ENCODE results near the gene ZNF593.

The ZNF593 gene

DNA sequence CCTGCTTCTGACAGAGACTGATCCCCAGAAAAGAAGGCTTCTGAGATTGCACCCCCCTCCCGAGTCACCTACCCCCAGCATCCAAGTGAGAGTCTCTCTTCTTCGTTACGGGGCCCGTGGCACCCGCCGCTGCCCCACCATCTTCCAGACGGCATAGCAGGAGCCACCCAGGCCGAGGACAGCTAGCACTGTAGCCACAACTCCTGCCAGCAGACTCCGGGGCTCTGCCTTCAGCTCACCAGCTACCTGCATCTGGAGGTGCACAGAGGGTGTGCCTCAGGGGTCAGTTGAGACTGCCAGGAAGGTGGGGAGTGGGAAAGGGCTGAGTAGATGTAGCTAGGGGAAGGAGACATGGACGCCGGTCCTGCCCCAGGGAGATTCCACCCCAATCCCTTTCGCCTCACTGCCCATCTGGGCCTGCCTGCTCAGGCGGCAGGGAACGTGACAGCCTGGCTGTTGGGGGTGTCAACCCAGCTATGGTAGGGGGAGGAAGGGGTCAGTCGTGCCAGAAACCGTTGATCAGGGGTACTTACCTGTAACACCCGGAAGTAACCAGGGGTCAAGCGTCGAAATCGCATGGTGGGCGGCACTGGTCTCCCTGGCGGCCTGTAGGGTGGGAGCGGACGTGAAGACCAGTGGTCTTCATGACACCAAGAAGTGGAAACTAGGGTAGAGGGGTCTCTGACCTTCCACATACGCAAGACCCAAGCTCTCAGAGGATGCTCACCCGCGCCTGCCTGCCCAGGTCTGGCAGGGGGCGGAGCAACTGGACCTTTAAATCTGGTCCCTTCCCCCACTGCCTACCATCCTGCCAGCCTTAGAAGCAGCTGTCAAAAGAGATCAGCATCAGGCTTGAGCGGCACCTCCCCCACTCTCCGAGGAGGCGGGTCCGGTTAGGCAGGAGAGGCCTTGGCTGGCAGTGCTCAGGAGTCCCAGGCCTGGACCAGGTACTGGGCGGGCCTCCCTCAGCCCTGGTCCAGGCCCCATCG lies 1.7 kb downstream of the ZNF593 start, which contains the start of gene ZNF593OS:
Gene ZNF593OS (minus strand): TSS at position 749 of the 989 bp plus-strand sequence. CDS start 171 bp downstream, at position 578.
- no peak for DNase-seq

DNA sequence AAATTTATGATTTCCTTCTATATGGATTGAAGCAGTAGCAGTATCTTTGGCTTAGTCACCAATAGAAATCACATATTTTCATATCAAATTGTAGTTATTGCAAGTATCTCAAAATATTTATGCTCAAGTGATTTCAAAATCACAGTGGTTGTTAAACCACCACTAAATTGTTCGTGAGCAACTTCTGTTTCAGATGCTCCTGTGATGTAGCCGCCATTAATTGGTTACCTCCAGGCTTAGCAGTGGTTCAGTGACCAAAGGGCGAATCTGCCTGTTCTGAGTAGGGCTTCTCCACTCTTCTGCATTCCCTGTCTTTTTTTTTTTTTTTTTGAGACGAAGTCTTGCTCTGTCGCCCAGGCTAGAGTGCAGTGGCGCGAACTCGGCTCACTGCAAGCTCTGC lies 5.6 kb downstream of the ZNF593 start:
- no peak for DNase-seq

DNA sequence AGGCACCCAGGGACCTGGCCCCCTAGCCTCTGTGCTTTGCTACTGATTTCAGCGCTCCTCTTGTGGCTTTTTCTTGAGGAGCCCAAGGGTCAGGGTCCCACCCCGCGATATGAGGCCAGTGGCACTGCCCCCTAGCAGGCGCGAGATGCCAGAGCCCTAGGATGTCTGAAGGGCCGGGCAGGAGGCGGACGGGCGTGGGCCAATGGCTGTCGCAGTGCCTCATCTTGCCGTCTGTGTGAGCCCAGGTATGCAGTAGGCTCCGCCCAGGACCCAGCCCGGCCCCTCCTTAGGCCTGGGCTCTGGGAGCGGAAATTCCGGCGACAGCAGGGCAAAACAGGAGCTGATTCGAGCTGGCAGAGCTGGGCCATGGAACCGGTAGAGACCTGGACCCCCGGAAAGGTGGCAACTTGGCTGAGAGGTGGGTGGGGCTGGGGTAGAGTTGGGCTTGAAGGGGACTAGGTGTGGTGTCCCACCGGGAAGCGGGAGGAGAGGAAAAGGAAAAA lies 7.5 kb downstream of the ZNF593 start, which contains the start of gene CNKSR1:
Gene CNKSR1 (plus strand): TSS at position 310 of the 503 bp plus-strand sequence. CDS start 57 bp downstream, at position 367.
- DNase-seq = no peak

- DNase-seq = no peak
Observed at GRCh38 chr1:26180010-26180506, 10.3 kb downstream of the ZNF593 start.

DNA sequence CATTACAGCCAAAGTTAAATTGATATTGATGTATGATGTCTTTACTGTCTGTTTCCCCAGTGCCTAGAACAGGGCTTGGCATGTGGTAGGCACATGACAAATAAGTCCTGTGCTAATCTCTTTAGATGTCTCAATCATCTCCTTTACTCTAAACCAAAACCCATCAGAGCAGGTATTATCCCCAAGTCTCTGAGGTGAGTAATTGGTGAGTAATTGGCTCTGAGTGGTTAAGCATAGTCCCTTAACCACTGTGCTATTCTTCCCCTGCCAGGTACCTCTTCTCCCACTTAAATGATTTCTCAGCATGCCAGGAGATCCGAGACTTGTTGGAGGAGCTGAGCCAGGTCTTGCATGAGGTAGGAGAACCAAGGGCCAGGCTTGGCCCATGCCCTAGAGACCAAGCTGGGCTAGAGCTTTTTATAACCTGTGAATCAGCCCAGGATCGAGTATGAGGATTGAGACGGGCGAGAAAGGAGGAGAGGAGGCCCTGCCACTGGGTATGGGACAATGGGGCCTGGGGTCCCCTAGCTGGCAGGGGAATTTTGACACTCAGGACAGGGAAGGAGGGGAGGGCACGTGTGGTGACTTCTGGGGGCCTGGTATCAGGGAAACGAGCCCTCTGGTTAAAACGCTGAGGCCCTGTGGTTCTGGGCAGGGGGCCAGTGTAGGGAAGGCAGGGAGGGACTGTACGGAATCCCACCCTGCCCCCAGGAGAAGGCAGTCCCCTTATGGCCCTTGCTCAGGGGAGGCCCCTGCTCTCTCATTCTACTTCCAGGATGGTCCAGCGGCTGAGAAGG lies 12.1 kb downstream of the ZNF593 start:
- no peak for DNase-seq

DNA sequence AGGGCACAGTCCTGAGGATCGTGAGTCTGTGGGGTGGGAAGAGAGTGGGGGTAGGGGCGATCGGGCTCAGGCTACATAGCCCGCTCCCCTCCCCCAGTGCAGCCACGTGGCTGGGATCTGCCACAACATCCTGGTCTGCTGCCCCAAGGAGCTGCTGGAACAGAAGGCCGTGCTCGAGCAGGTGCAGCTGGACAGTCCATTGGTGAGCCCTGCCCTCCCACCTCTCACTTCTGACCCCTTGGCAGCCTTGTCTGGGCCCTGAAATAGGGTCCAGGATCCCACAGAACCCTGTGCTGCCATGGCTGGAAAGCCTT lies 12.6 kb downstream of the ZNF593 start:
- no peak for DNase-seq

GRCh38 chr1:26184086-26184485 lies 14.4 kb downstream of the ZNF593 start:
- no peak for DNase-seq

GRCh38 chr1:26184883-26185282 lies 15.2 kb downstream of the ZNF593 start:
- DNase-seq = no peak

- DNase-seq = no peak
Observed at GRCh38 chr1:26187882-26188281, 18.2 kb downstream of the ZNF593 start.

- no peak for DNase-seq
Observed at GRCh38 chr1:26188477-26188876, 18.8 kb downstream of the ZNF593 start.

DNA sequence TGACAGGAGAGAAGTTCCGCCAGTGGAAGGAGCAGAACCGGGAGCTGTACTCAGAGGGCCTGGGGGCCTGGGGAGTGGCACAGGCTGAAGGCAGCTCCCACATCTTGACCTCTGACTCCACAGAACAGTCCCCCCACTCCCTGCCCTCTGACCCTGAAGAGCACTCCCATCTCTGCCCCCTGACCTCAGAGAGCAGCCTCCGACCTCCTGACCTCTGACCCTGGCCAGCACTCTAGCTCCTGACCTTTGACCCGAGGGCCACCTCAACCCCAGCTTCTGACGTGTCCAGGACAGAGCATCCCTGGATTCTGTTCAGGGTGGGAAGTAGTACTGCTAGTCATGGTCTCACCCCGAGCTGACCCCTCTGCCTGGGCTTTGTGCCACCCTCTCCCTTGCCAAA lies 19.6 kb downstream of the ZNF593 start:
- DNase-seq = no peak

- no peak for DNase-seq
Observed at GRCh38 chr1:26189751-26190275, 20.1 kb downstream of the ZNF593 start.

GRCh38 chr1:26190373-26190987 lies 20.8 kb downstream of the ZNF593 start, which contains the start of gene CATSPER4:
Gene CATSPER4, plus strand, starts transcription at chr1:26190602. Its CDS starts 26 bp downstream, at chr1:26190628.
- DNase-seq = no peak

- DNase-seq = no peak
Observed at GRCh38 chr1:26191739-26192138, 22.0 kb downstream of the ZNF593 start.

GRCh38 chr1:26195805-26196204 lies 26.1 kb downstream of the ZNF593 start:
- no peak for DNase-seq

GRCh38 chr1:26197301-26197700 lies 27.6 kb downstream of the ZNF593 start:
- no peak for DNase-seq

GRCh38 chr1:26197813-26198212 lies 28.1 kb downstream of the ZNF593 start:
- no peak for DNase-seq

DNA sequence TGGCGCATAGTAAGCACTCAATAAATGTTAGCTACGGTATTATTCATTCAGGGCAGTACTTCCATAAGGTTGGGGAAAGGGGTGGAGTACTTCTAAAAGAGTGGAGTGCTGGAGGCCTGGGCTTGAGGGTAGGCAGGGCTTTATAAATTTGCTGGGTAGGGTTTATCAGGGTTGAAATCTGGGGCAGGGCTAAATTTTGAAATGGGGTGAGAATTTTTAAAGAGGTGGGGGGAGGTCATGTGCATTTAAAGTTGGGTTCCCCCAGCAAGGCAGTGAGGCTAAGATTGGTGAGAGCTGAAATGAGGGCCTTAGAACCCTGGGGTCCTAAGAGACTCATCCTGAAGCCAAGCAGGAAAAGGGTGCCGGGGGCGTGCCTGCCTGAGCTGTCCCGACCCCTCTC lies 30.7 kb downstream of the ZNF593 start:
- DNase-seq = no peak

DNA sequence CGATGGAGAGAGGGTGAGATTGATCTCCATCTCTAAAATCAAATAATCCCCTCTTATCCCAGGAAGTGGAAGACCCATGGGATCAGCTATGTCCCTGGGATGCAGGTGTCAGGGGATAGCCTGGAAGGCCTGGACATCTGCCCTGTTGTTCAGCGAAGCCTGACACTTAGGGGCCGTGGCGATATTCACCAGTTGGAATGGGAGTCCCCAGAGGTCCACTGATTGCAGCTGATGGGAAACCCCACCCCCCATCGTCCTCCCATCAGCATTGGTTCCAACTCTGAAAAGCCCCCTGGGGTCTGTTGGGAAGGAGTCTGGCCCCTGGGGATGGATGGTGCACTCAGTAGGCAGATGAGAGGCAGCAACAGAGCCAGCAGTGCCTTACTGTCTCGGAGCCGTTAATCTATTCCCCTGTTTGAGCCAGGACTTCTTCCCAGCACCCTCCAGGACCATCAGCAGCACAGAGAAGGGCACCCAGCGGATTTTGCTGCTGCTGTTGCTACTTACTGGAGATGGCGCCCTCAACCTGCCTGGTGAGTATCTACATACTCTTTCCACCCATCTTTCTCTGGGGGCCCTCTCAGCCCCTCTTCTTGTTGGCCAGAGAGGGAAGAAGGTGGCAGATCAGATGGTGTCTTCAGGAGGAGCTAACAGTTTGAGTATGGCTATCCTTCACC lies 34.1 kb downstream of the ZNF593 start:
- no peak for DNase-seq

GRCh38 chr1:26210147-26210870 lies 40.6 kb downstream of the ZNF593 start:
- no peak for DNase-seq

- no peak for DNase-seq
Observed at GRCh38 chr1:26212726-26213125, 43.0 kb downstream of the ZNF593 start.

Measured in NCI-H345 (cell line).